Measurements from ENCODE around the gene OR5A2. TPM values are rescaled to one million over a fixed set of nuclear protein-coding genes. Genes with fewer than 3 reads are reported as not detected.
"Not testable (repeated sequence)": the region's sequence is repeated elsewhere in the genome, so short reads cannot be mapped to it uniquely, and the experiment has no call there.

Gene OR5A2
- total RNA-seq, 2 donors from 2014 or later: not detected

DNA sequence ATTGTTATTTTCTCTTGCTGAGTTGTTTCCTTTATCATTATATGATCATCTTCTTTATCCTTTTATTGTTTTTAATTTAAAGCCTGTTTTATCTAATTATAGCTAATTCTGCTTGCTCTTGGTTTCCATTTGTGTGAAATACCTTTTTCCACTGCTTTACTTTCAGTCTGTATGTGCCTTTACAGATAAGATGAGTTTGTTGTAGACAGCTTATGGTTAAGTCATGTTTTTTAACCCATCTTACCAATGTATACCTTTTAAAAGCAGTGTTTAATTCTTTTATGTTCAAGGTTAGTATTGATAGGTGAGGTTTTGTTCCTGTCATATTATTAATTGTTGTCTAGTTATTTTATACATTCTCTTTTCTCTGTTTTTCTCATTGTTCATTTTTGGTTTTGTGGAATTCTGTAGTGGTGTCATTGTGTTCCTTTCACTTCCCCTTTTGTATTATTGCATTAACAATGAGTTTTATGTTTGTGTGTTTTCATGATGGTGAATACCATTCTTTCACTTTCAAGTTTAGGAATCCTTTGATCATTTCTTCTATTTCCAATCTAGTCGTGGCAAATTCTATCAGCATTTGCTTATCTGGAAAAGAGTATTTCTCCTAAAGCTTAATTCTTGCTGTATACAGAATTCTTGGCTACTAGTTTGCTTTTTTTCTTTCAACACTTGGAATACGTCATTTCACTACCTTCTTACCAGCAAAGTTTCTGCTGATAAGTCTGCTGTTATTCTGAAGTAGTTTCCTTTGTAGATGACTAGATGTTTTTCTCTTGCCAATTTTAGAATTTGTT, 45.8 kb downstream of the OR5A2 start:
- no peak for TF ChIP-seq CTCF (IDR thresholded peaks at IDR 0.05)
- Histone ChIP-seq H3K27ac (no peak overlapping the region), H3K4me3 (no peak overlapping the region)

GRCh38 chr11:59372324-59372723, 53.9 kb downstream of the OR5A2 start:
- not testable (repeated sequence) for H3K27ac ChIP-seq; H3K4me3 ChIP-seq; H3K9me3 ChIP-seq; H3K4me1 ChIP-seq; H3K36me3 ChIP-seq; DNase-seq (ENCODE audit: low spot score); H3K27me3 ChIP-seq

More for the DNA sequence above, 45.8 kb downstream of the OR5A2 start:
- H3K4me1 ChIP-seq: no peaks in the 10 kb centered on the region
- H3K36me3 ChIP-seq: no peaks in the 10 kb centered on the region
- DNase-seq (ENCODE audit: low spot score): no peak
- no peaks in the 10 kb centered on the region for H3K27me3 ChIP-seq
- peaks cover 0 to 5% of the 10 kb centered on the region in 2 donors for H3K9me3 ChIP-seq

GRCh38 chr11:59368238-59369022, 57.8 kb downstream of the OR5A2 start:
- DNase-seq (ENCODE audit: low spot score): no peak
- no peaks in the 10 kb centered on the region for H3K4me1 ChIP-seq
- no peaks in the 10 kb centered on the region for H3K9me3 ChIP-seq
- H3K27me3 ChIP-seq: no peaks in the 10 kb centered on the region
- TF ChIP-seq CTCF (IDR thresholded peaks at IDR 0.05): no peak
- H3K27ac ChIP-seq: no peak overlapping the region
- H3K36me3 ChIP-seq: no peaks in the 10 kb centered on the region
- H3K4me3 ChIP-seq: no peak overlapping the region

Other genes with a start within 250 kb of the OR5A2 start
- 10 to 100 TPM in 1 of 2 donors, 1 to 10 TPM in 1; 5.2 to 10.0 TPM for gene MPEG1, start 213.5 kb downstream of the OR5A2 start, total RNA-seq
- gene OR5AN1, start 67.5 kb downstream of the OR5A2 start, total RNA-seq: not detected
- not detected for gene OR5A1, start 10.1 kb upstream of the OR5A2 start, total RNA-seq
- gene OR4D6, start 30.5 kb upstream of the OR5A2 start, total RNA-seq: not detected
- gene OR4D10, start 46.9 kb upstream of the OR5A2 start, total RNA-seq: not detected
- gene OR4D11, start 77.2 kb upstream of the OR5A2 start, total RNA-seq: not detected
- not detected for gene OR4D9, start 85.1 kb upstream of the OR5A2 start, total RNA-seq
- gene OSBP, start 189.4 kb upstream of the OR5A2 start, total RNA-seq: 10 to 100 TPM; 24.8 to 25.7 TPM
- 10 to 100 TPM; 13.2 to 22.1 TPM for gene PATL1, start 242.6 kb upstream of the OR5A2 start, total RNA-seq